Measurements from ENCODE around the gene DHRS11.

- peak; percentile 54 to 71 for TF ChIP-seq CTCF (conservative IDR thresholded peaks at IDR 0.05; ENCODE audit: low read depth in 2 of 2)
- no peak for TF ChIP-seq POLR2AphosphoS5 (IDR thresholded peaks at IDR 0.05; ENCODE audit: low read depth)
- TF ChIP-seq, protein P1, sequence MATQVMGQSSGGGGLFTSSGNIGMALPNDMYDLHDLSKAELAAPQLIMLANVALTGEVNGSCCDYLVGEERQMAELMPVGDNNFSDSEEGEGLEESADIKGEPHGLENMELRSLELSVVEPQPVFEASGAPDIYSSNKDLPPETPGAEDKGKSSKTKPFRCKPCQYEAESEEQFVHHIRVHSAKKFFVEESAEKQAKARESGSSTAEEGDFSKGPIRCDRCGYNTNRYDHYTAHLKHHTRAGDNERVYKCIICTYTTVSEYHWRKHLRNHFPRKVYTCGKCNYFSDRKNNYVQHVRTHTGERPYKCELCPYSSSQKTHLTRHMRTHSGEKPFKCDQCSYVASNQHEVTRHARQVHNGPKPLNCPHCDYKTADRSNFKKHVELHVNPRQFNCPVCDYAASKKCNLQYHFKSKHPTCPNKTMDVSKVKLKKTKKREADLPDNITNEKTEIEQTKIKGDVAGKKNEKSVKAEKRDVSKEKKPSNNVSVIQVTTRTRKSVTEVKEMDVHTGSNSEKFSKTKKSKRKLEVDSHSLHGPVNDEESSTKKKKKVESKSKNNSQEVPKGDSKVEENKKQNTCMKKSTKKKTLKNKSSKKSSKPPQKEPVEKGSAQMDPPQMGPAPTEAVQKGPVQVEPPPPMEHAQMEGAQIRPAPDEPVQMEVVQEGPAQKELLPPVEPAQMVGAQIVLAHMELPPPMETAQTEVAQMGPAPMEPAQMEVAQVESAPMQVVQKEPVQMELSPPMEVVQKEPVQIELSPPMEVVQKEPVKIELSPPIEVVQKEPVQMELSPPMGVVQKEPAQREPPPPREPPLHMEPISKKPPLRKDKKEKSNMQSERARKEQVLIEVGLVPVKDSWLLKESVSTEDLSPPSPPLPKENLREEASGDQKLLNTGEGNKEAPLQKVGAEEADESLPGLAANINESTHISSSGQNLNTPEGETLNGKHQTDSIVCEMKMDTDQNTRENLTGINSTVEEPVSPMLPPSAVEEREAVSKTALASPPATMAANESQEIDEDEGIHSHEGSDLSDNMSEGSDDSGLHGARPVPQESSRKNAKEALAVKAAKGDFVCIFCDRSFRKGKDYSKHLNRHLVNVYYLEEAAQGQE (IDR thresholded peaks at IDR 0.05; ENCODE audit: unreplicated experiment) = no peak
- TF ChIP-seq EZH2 (IDR thresholded peaks at IDR 0.05; ENCODE audit: low read depth, unreplicated experiment) = no peak
- no peak for TF ChIP-seq CREB1 (CRISPR knock-in tag; IDR thresholded peaks at IDR 0.05; ENCODE audit: low read depth)
- no peak for TF ChIP-seq EZH2phosphoT487 (IDR thresholded peaks at IDR 0.05; ENCODE audit: unreplicated experiment)
- no peak for TF ChIP-seq ZNF462 (CRISPR knock-in tag; IDR thresholded peaks at IDR 0.05)
- TF ChIP-seq JUNB (IDR thresholded peaks at IDR 0.05; ENCODE audit: unreplicated experiment) = no peak
- no peak for TF ChIP-seq ETS1 (IDR thresholded peaks at IDR 0.05)
- no peak for TF ChIP-seq NANOG (IDR thresholded peaks at IDR 0.05; ENCODE audit: borderline replicate concordance)
- TF ChIP-seq ZNF331 (CRISPR knock-in tag; IDR thresholded peaks at IDR 0.05; ENCODE audit: low read depth) = no peak
- no peak for TF ChIP-seq STAT1 (IDR thresholded peaks at IDR 0.05; ENCODE audit: unreplicated experiment)
- no peak for TF ChIP-seq ZNF114 (CRISPR knock-in tag; IDR thresholded peaks at IDR 0.05)
These were observed 56.0 kb downstream of the DHRS11 start for GRCh38 chr17:36647636-36648035.
